Endothelial cell of umbilical vein (primary cell): Measurements from ENCODE around the gene FAM83F. TPM values are rescaled to one million over a fixed set of nuclear protein-coding genes. Genes with fewer than 3 reads are reported as not detected.

Experiments
- BruUV-seq: library from RNA; stranded (reverse); fragments of 400-500 nt; replicated peaks from 2 replicates; lab custom pipeline; 2021; lab: Mats Ljungman, UMichigan
- CTCF ChIA-PET: fragments of 300-600, 350-600 bp; sonication (Branson Sonifier 250); formaldehyde crosslinking; loops from one replicate; lab custom pipeline; 2021; ENCODE audit warnings: antibody characterized with exemption, inconsistent platforms; lab: Charles Lee
- POLR2A ChIA-PET: fragments of 300-600, 350-600 bp; sonication (Branson Sonifier 250); formaldehyde crosslinking; loops from one replicate; lab custom pipeline; 2021; ENCODE audit warnings: antibody characterized with exemption, inconsistent platforms; lab: Charles Lee
- DNase-seq: peaks from one replicate; pipeline ENCODE4 v3.0.0-alpha.2; 2011; ENCODE audit warnings: low read depth, low spot score
- FAIRE-seq: peaks from 2 replicates; lab custom pipeline; 2011; peaks lifted over from hg19 to GRCh38; lab: Jason Lieb, UNC
- H2AFZ ChIP-seq: 2 replicates; pipeline ENCODE4 v1.6.0; 2012; ENCODE audit warnings: low read depth, low read length, control low read depth, inconsistent platforms
- H3K27ac ChIP-seq: 2 replicates; pipeline ENCODE4 v1.5.1; 2011; ENCODE audit warnings: low read depth, mild to moderate bottlenecking, control low read depth, low read length, moderate library complexity; ENCODE audit not compliant: insufficient read depth
- H3K27me3 ChIP-seq, 2 experiments: 2 replicates each; pipeline versions ENCODE4 v1.6.0 to v1.6.1; 2011; ENCODE audit warnings: low read length in 2 of 2, mixed read lengths in 1 of 2; ENCODE audit not compliant: control insufficient read depth in 2 of 2, insufficient read depth in 2 of 2
- H3K36me3 ChIP-seq, 2 experiments: 2 replicates in 1 of 2; 3 replicates in 1 of 2; pipeline ENCODE4 v1.5.1; 2011; ENCODE audit warnings: low read length in 2 of 2, mild to moderate bottlenecking in 1 of 2, moderate library complexity in 1 of 2; ENCODE audit not compliant: control insufficient read depth in 2 of 2, insufficient read depth in 2 of 2; ENCODE audit errors: extremely low read depth in 1 of 2
- H3K4me1 ChIP-seq: 3 replicates; pipeline ENCODE4 v1.5.1; 2011; ENCODE audit warnings: mild to moderate bottlenecking, low read length; ENCODE audit not compliant: control insufficient read depth, insufficient read depth; ENCODE audit errors: extremely low read depth
- H3K4me2 ChIP-seq: 2 replicates; pipeline ENCODE4 v1.6.1; 2011; ENCODE audit warnings: low read length, control low read depth, mixed read lengths; ENCODE audit not compliant: insufficient read depth
- H3K4me3 ChIP-seq, 3 experiments: fragments of 200-600 bp in 1 of 3; sonication (generic), shearing (Covaris generic) in 1 of 3; replicated peaks in 1 of 3; 2 replicates each; pipeline ENCODE4 v1.5.1; 2011 to 2016; ENCODE audit warnings: control low read depth in 3 of 3, low read length in 3 of 3, mild to moderate bottlenecking in 2 of 3, inconsistent platforms in 1 of 3, low read depth in 1 of 3, moderate library complexity in 1 of 3; ENCODE audit not compliant: insufficient read depth in 1 of 3
- H3K79me2 ChIP-seq: 2 replicates; pipeline ENCODE4 v1.6.0; 2012; ENCODE audit warnings: low read length, inconsistent platforms; ENCODE audit not compliant: control insufficient read depth, insufficient read depth
- H3K9ac ChIP-seq: replicated peaks from 2 replicates; pipeline ENCODE3; 2011; ENCODE audit warnings: low read length, control low read depth; ENCODE audit not compliant: insufficient read depth; ENCODE audit errors: extremely low read depth
- H3K9me1 ChIP-seq: replicated peaks from 3 replicates; pipeline ENCODE4 v1.6.0; 2011; ENCODE audit warnings: mild to moderate bottlenecking, low read length; ENCODE audit not compliant: control insufficient read depth, insufficient read depth; ENCODE audit errors: extremely low read depth
- H3K9me3 ChIP-seq: replicated peaks from 2 replicates; pipeline ENCODE4 v1.5.1; 2012; ENCODE audit warnings: low read length, inconsistent platforms; ENCODE audit not compliant: control insufficient read depth, insufficient read depth
- H4K20me1 ChIP-seq: replicated peaks from 2 replicates; pipeline ENCODE3; 2011; ENCODE audit warnings: mild to moderate bottlenecking, low read length; ENCODE audit not compliant: control insufficient read depth, insufficient read depth; ENCODE audit errors: extremely low read depth
- EZH2 ChIP-seq: IDR thresholded peaks from 2 replicates; pipeline ENCODE4 v1.6.1; 2012; ENCODE audit warnings: borderline replicate concordance, low read depth, mild to moderate bottlenecking, moderate library complexity, low read length, inconsistent platforms; ENCODE audit not compliant: severe bottlenecking
- FOS ChIP-seq: IDR thresholded peaks from 2 replicates; pipeline ENCODE4 v1.6.1; 2011; ENCODE audit warnings: mild to moderate bottlenecking, low read length, moderate library complexity, borderline replicate concordance; ENCODE audit not compliant: insufficient read depth
- GATA2 ChIP-seq: IDR thresholded peaks from 2 replicates; pipeline ENCODE4 v1.7.0; 2011; ENCODE audit warnings: low read depth, mild to moderate bottlenecking, moderate library complexity, mixed read lengths, low read length; ENCODE audit not compliant: insufficient read length, insufficient read depth
- JUN ChIP-seq: IDR thresholded peaks from 2 replicates; pipeline ENCODE4 v1.6.1; 2011; ENCODE audit warnings: borderline replicate concordance, low read depth; ENCODE audit not compliant: insufficient read length, insufficient read depth
- MAX ChIP-seq: IDR thresholded peaks from 2 replicates; pipeline ENCODE4 v1.6.1; 2011; ENCODE audit not compliant: insufficient read depth, insufficient read length
- MYC ChIP-seq: IDR thresholded peaks from one replicate; pipeline ENCODE4 v1.6.1; 2011; ENCODE audit warnings: mild to moderate bottlenecking, low read depth, low read length
- POLR2A ChIP-seq: IDR thresholded peaks from 2 replicates; pipeline ENCODE4 v1.6.1; 2012; ENCODE audit warnings: low read depth, mild to moderate bottlenecking, control low read depth, low read length
- POLR2AphosphoS5 ChIP-seq: IDR thresholded peaks from 2 replicates; pipeline ENCODE4 v1.6.1; 2012; ENCODE audit warnings: low read depth, mild to moderate bottlenecking, control low read depth, low read length, moderate library complexity; ENCODE audit not compliant: insufficient read depth
- dilution Hi-C: fragments of 300-500 bp; cut with MboI; formaldehyde crosslinking; loops from one replicate; pipeline ENCODE4 v1.15.0; 2019; ENCODE audit warnings: low sequenced_read_pairs; ENCODE audit not compliant: extremely low pct_ligation_motif_present
- intact Hi-C: fragments of 100-400 bp; cut with micrococcal nuclease; formaldehyde crosslinking; loops from one replicate; pipeline ENCODE4 v1.10.0; 2022
- polyA plus RNA-seq, 4 experiments: library from polyadenylated mRNA; depleted of rRNA in 3 of 4; stranded (reverse) in 3 of 4; unstranded in 1 of 4; fragments of >200 nt; gene quantifications; 2 replicates each; pipeline versions ENCODE4 v1.2.1 to v1.2.3, GENCODE V29; 2011 to 2012; ENCODE audit warnings: missing spikeins in 1 of 4
- total RNA-seq: library from RNA; stranded (reverse); gene quantifications from 2 replicates; pipeline ENCODE4 v1.2.3, GENCODE V29; 2021
- TF ChIP-seq, protein P1 (sequence below), 2 donors: IDR thresholded peaks; 1 replicate in 1 of 2; 2 replicates in 1 of 2; pipeline ENCODE4 v1.5.1; 2011; ENCODE audit warnings: low read length in 2 of 2, mild to moderate bottlenecking in 2 of 2, moderate library complexity in 2 of 2, control low read depth in 1 of 2, inconsistent platforms in 1 of 2, low read depth in 1 of 2; ENCODE audit not compliant: insufficient read depth in 1 of 2; ENCODE audit errors: extremely low read depth in 1 of 2

FAM83F gene
- total and polyA plus RNA-seq, 2 donors (not counting 3 experiments of a cell fraction or from before 2014, with no cell fraction given): not detected

- H3K9me3 ChIP-seq: no peaks in the 10 kb centered on the region
- BruUV-seq: no TSS peak
- no peaks in the 10 kb centered on the region for H3K36me3 ChIP-seq
- no peaks in the 10 kb centered on the region for H4K20me1 ChIP-seq
- no peak overlapping the region for H2AFZ ChIP-seq
- ChIA-PET CTCF (interaction anchor here (1.0 to 6.3 kb wide), 4 partner anchors 8 to 499 kb away, joined by 3 to 69 read pairs (median 26); partner anchors contain the start of gene RPS19BP1), POLR2A (no interaction called here)
- dilution Hi-C loops: no loop called here
- FAIRE-seq (no peak), DNase-seq (no peak)
- H3K9me1 ChIP-seq: no peaks in the 10 kb centered on the region
- no peaks in the 10 kb centered on the region for H3K79me2 ChIP-seq
- no peaks in the 10 kb centered on the region for H3K4me1 ChIP-seq
- H3K9ac ChIP-seq: no peak overlapping the region
- H3K27ac ChIP-seq: no peak overlapping the region
- H3K4me2 ChIP-seq: no peak overlapping the region
- H3K27me3 ChIP-seq: peaks cover 1 to 10% of the 10 kb centered on the region in 2 experiments
- TF ChIP-seq, protein P1, sequence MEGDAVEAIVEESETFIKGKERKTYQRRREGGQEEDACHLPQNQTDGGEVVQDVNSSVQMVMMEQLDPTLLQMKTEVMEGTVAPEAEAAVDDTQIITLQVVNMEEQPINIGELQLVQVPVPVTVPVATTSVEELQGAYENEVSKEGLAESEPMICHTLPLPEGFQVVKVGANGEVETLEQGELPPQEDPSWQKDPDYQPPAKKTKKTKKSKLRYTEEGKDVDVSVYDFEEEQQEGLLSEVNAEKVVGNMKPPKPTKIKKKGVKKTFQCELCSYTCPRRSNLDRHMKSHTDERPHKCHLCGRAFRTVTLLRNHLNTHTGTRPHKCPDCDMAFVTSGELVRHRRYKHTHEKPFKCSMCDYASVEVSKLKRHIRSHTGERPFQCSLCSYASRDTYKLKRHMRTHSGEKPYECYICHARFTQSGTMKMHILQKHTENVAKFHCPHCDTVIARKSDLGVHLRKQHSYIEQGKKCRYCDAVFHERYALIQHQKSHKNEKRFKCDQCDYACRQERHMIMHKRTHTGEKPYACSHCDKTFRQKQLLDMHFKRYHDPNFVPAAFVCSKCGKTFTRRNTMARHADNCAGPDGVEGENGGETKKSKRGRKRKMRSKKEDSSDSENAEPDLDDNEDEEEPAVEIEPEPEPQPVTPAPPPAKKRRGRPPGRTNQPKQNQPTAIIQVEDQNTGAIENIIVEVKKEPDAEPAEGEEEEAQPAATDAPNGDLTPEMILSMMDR (IDR thresholded peaks at IDR 0.05; ENCODE audit: extremely low read depth in 1 of 2, insufficient read depth in 1 of 2, low read depth in 1 of 2, low read length in 2 of 2): no peak
- TF ChIP-seq MAX: no peak
- TF ChIP-seq MYC: no peak
- no peak for TF ChIP-seq EZH2
- TF ChIP-seq POLR2AphosphoS5: no peak
- TF ChIP-seq FOS: no peak
- no peak for TF ChIP-seq POLR2A
- no peak for TF ChIP-seq JUN
- TF ChIP-seq GATA2: no peak
- intact Hi-C loops: no loop called here
- no peak overlapping the region for H3K4me3 ChIP-seq
These were observed 39.0 kb downstream of the FAM83F start for GRCh38 chr22:40033586-40034380.
